Left lung (tissue), 10 donors: ENCODE results near the gene ZSWIM6. TPM values are rescaled to one million over a fixed set of nuclear protein-coding genes. Genes with fewer than 3 reads are reported as not detected.

ENCODE experiments used
- ATAC-seq: fragments of 200-7000 bp; cut with Tn5 transposase; one replicate; pipeline ENCODE4 v1.9.1; 2020; ENCODE audit warnings: moderate library complexity
- DNase-seq, 4 donors: peaks; one replicate each; pipeline ENCODE4 v3.0.0-alpha.2; 2013 to 2020
- H3K27ac ChIP-seq, 2 donors: fragments of 200-600 bp; sonication (generic) in 1 of 2; one replicate each; pipeline versions ENCODE4 v1.5.0 to v1.8.0; 2020 to 2021
- H3K27me3 ChIP-seq, 2 donors: fragments of 200-600 bp; sonication (generic) in 1 of 2; one replicate each; pipeline versions ENCODE4 v1.5.0 to v1.8.0; 2020 to 2021
- H3K36me3 ChIP-seq, 2 donors: fragments of 200-600 bp; sonication (generic) in 1 of 2; one replicate each; pipeline versions ENCODE4 v1.5.0 to v1.8.0; 2020 to 2021
- H3K4me1 ChIP-seq, 2 donors: fragments of 200-600 bp; one replicate each; pipeline ENCODE4 v1.8.0; 2021
- H3K4me3 ChIP-seq, 2 donors: fragments of 200-600 bp; sonication (generic) in 1 of 2; one replicate each; pipeline versions ENCODE4 v1.5.0 to v1.8.0; 2020 to 2021; ENCODE audit warnings: mild to moderate bottlenecking in 1 of 2
- H3K9me3 ChIP-seq, 2 donors: fragments of 200-600 bp; sonication (generic) in 1 of 2; one replicate each; pipeline versions ENCODE4 v1.5.0 to v1.8.0; 2020 to 2021
- intact Hi-C, 2 donors: fragments of 100-400 bp; cut with DNase I; formaldehyde crosslinking; loops; one replicate each; pipeline versions ENCODE4 v1.11.2 to v1.14.2; 2022
- polyA plus RNA-seq, 6 donors: library from polyadenylated mRNA; unstranded; fragments of 120-200 nt; gene quantifications; one replicate each; pipeline ENCODE4 v1.2.1, GENCODE V29; 2013; ENCODE audit not compliant: insufficient read length in 6 of 6
- total RNA-seq, 2 donors: library from RNA; stranded (reverse); fragmentation: NEBNext Ultra II Directional; extraction: Animal tissue kit (Norgen Biotek cat#: 25700); gene quantifications; one replicate each; pipeline ENCODE4 v1.2.1, GENCODE V29; 2021
- TF ChIP-seq, protein P1 (sequence below), 2 donors: fragments of 200-600 bp; sonication (generic) in 1 of 2; IDR thresholded peaks; one replicate each; pipeline versions ENCODE4 v1.5.0 to v1.8.0; 2021; ENCODE audit warnings: antibody characterized with exemption in 2 of 2
- donor health status: DM: no; HTN: yes; CAD: no.
- donor health status: DM: no; HTN: no; CAD: no.

Gene ZSWIM6
- total and polyA plus RNA-seq, 8 donors, result 17.5 to 24.4 (median 22.3) TPM

- DNase-seq, result peak in 2 of 4 donors; percentile 39 to 61
- intact Hi-C loops, result no loop called here
- Histone ChIP-seq H3K4me3 (no peak overlapping the region), H3K27ac (no peak overlapping the region), H3K27me3 (no peaks in the 10 kb centered on the region), H3K36me3 (no peaks in the 10 kb centered on the region), H3K4me1 (peaks cover 0 to 3% of the 10 kb centered on the region in 2 donors), H3K9me3 (no peaks in the 10 kb centered on the region)
- no peak for ATAC-seq
- TF ChIP-seq, protein P1, sequence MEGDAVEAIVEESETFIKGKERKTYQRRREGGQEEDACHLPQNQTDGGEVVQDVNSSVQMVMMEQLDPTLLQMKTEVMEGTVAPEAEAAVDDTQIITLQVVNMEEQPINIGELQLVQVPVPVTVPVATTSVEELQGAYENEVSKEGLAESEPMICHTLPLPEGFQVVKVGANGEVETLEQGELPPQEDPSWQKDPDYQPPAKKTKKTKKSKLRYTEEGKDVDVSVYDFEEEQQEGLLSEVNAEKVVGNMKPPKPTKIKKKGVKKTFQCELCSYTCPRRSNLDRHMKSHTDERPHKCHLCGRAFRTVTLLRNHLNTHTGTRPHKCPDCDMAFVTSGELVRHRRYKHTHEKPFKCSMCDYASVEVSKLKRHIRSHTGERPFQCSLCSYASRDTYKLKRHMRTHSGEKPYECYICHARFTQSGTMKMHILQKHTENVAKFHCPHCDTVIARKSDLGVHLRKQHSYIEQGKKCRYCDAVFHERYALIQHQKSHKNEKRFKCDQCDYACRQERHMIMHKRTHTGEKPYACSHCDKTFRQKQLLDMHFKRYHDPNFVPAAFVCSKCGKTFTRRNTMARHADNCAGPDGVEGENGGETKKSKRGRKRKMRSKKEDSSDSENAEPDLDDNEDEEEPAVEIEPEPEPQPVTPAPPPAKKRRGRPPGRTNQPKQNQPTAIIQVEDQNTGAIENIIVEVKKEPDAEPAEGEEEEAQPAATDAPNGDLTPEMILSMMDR (IDR thresholded peaks at IDR 0.05), result no peak
Measured at GRCh38 chr5:61431923-61432620, 100.0 kb downstream of the ZSWIM6 start.

DNA sequence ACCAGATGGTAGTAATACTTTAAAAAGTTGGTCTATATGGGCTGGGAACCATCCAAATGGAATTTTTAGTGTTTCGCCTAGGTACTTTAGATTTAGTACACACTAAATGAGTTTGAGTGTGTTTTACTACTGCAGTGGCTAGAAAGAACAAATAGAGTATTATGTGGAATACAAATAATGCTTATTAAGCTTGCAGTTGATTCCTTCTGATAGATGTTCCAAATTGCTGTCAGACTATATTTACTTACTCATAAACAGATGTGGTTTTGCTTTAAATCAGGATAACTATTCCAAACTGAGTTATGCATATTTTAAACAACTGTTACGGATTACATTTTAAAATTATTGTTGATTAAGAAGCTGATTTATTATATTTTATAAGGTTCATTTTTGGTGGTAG, 103.3 kb downstream of the ZSWIM6 start:
- intact Hi-C loops, result no loop called here
- Histone ChIP-seq H3K4me3 (no peak overlapping the region), H3K27ac (no peak overlapping the region), H3K27me3 (no peaks in the 10 kb centered on the region), H3K4me1 (peaks cover 0 to 3% of the 10 kb centered on the region in 2 donors), H3K36me3 (no peaks in the 10 kb centered on the region), H3K9me3 (peaks cover 0 to under 1% of the 10 kb centered on the region in 2 donors)
- TF ChIP-seq, protein P1 (IDR thresholded peaks at IDR 0.05), result no peak
- ATAC-seq, result no peak
- DNase-seq, result no peak

DNA sequence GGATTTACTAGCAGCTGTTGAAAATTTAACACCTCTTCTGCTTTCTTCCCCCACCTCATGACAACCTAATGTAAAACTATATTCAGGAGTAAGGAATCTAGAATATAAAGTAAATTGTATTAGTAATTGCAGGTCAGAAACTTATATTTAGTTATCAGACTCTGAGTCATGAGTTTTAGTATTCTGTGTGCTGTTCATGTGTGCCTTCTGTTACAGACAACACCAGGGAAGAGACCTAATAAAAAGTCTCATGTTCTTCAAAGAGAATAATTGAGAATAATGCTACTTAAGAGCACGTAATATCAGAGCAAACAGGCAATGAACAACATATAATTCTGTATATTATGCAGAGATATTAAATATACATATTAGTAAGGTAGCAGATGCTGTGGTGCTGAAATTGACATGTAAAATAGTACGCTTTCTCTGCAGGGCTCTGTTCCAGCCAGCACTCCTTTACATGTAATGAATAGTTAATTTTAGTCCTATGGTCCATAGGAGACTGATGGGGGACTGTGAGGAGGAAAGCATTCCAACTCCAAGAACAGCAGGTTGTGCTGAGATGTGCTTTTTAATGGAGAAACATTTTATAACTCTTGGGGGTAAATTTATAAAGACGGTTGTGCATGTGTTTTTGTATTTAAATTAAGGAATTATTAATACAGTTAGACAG, 106.4 kb downstream of the ZSWIM6 start:
- Histone ChIP-seq H3K9me3 (peaks cover 0 to 30% of the 10 kb centered on the region in 2 donors), H3K4me3 (no peak overlapping the region), H3K27ac (no peak overlapping the region), H3K27me3 (no peaks in the 10 kb centered on the region), H3K4me1 (no peaks in the 10 kb centered on the region), H3K36me3 (no peaks in the 10 kb centered on the region)
- DNase-seq (no peak), ATAC-seq (no peak)
- intact Hi-C loops, result no loop called here
- TF ChIP-seq, protein P1 (IDR thresholded peaks at IDR 0.05), result no peak

GRCh38 chr5:61440086-61440485, 108.0 kb downstream of the ZSWIM6 start:
- DNase-seq (no peak), ATAC-seq (no peak)
- Histone ChIP-seq H3K27me3 (no peaks in the 10 kb centered on the region), H3K4me1 (no peaks in the 10 kb centered on the region), H3K27ac (no peak overlapping the region), H3K36me3 (no peaks in the 10 kb centered on the region), H3K4me3 (no peak overlapping the region), H3K9me3 (peaks cover 0 to 33% of the 10 kb centered on the region in 2 donors)
- intact Hi-C loops, result no loop called here
- TF ChIP-seq, protein P1 (IDR thresholded peaks at IDR 0.05), result no peak

GRCh38 chr5:61440596-61440995, 108.5 kb downstream of the ZSWIM6 start:
- DNase-seq, result no peak
- TF ChIP-seq, protein P1 (IDR thresholded peaks at IDR 0.05), result no peak
- Histone ChIP-seq H3K4me3 (no peak overlapping the region), H3K27ac (no peak overlapping the region), H3K9me3 (peaks cover 0 to 33% of the 10 kb centered on the region in 2 donors), H3K4me1 (no peaks in the 10 kb centered on the region), H3K27me3 (no peaks in the 10 kb centered on the region), H3K36me3 (no peaks in the 10 kb centered on the region)
- intact Hi-C loops, result no loop called here
- no peak for ATAC-seq
